K562 (cell line): Measurements from ENCODE around the gene INO80C. TPM values are rescaled to one million over a fixed set of nuclear protein-coding genes. Genes with fewer than 3 reads are reported as not detected.

ENCODE experiments used
- ATAC-seq: fragments of 200-7000 bp; cut with Tn5 transposase; 3 replicates; pipeline ENCODE4 v1.9.1; 2020; ENCODE audit warnings: moderate library complexity
- BruUV-seq: library from RNA; stranded (reverse); fragments of 400-500 nt; replicated peaks from 2 replicates; lab custom pipeline; 2021; lab: Mats Ljungman, UMichigan
- CTCF ChIA-PET: fragments of 300-600 bp; formaldehyde crosslinking; extraction: SDS; loops from one replicate; lab custom pipeline; 2021; ENCODE audit warnings: low intra/inter-chr PET ratio; lab: Yijun Ruan, JAX
- POLR2A ChIA-PET: fragments of 300-600, 350-650 bp; sonication (Branson Sonifier 250); formaldehyde crosslinking; extraction: SDS; loops from one replicate; lab custom pipeline; 2021; ENCODE audit warnings: antibody characterized with exemption, inconsistent platforms; lab: Yijun Ruan, JAX
- DNase-seq, 4 experiments: peaks; one replicate each; pipeline versions ENCODE4 v3.0.0 to v3.0.0-alpha.2; 2011 to 2018; ENCODE audit warnings: low spot score in 3 of 4, mixed read lengths in 3 of 4; ENCODE audit errors: extremely low read depth in 1 of 4
- FAIRE-seq: peaks from 2 replicates; lab custom pipeline; 2011; peaks lifted over from hg19 to GRCh38; lab: Jason Lieb, UNC
- H2AFZ ChIP-seq: 2 replicates; pipeline ENCODE4 v1.6.0; 2011; ENCODE audit warnings: low read depth, low read length, control low read depth, inconsistent platforms
- H3K27ac ChIP-seq: fragments of 200-600 bp; 3 replicates; pipeline ENCODE4 v1.8.0; 2011; ENCODE audit warnings: low read depth, mild to moderate bottlenecking, control low read depth, inconsistent platforms, low read length, moderate library complexity, mixed read lengths; ENCODE audit errors: extremely low read depth
- H3K27me3 ChIP-seq, 2 experiments: fragments of 300-600 bp in 1 of 2; 2 replicates in 1 of 2; 3 replicates in 1 of 2; pipeline versions ENCODE4 v1.6.0 to v1.8.0; 2011; ENCODE audit warnings: inconsistent platforms in 2 of 2, low read length in 2 of 2, mild to moderate bottlenecking in 1 of 2, mixed read lengths in 1 of 2, moderate library complexity in 1 of 2; ENCODE audit not compliant: control insufficient read depth in 2 of 2, insufficient read depth in 2 of 2
- H3K36me3 ChIP-seq: fragments of 300-600 bp; 3 replicates; pipeline ENCODE4 v1.8.0; 2011; ENCODE audit warnings: mild to moderate bottlenecking, low read length, inconsistent platforms; ENCODE audit not compliant: control insufficient read depth, insufficient read depth
- H3K4me1 ChIP-seq, 2 experiments: fragments of 200-600 bp in 1 of 2; replicated peaks in 1 of 2; 2 replicates in 1 of 2; 3 replicates in 1 of 2; pipeline versions ENCODE4 v1.5.1 to v1.8.0; 2011; ENCODE audit warnings: inconsistent platforms in 2 of 2, low read length in 2 of 2, mild to moderate bottlenecking in 1 of 2, mixed read lengths in 1 of 2, moderate library complexity in 1 of 2; ENCODE audit not compliant: control insufficient read depth in 2 of 2, insufficient read depth in 2 of 2
- H3K4me2 ChIP-seq: 2 replicates; pipeline ENCODE4 v1.6.1; 2011; ENCODE audit warnings: low read length, control low read depth, inconsistent platforms, mixed read lengths; ENCODE audit not compliant: insufficient read depth
- H3K4me3 ChIP-seq: fragments of 200-600 bp; sonication (generic), shearing (Covaris generic); 2 replicates; pipeline ENCODE4 v1.5.1; 2016; ENCODE audit warnings: control low read depth, inconsistent platforms
- H3K79me2 ChIP-seq: fragments of 200-600 bp; 3 replicates; pipeline ENCODE4 v1.8.0; 2011; ENCODE audit warnings: low read length, inconsistent platforms; ENCODE audit not compliant: control insufficient read depth, insufficient read depth
- H3K9ac ChIP-seq, 2 experiments: 2 replicates each; pipeline versions ENCODE4 v1.6.0 to v1.6.1; 2011; ENCODE audit warnings: low read depth in 2 of 2, low read length in 2 of 2, control low read depth in 1 of 2, inconsistent platforms in 1 of 2, mild to moderate bottlenecking in 1 of 2, mixed read lengths in 1 of 2; ENCODE audit not compliant: insufficient read depth in 1 of 2
- H3K9me1 ChIP-seq: one replicate; pipeline ENCODE4 v1.6.0; 2011; ENCODE audit warnings: inconsistent platforms, mild to moderate bottlenecking, low read length, moderate library complexity; ENCODE audit not compliant: control insufficient read depth, insufficient read depth
- H3K9me3 ChIP-seq: replicated peaks from 2 replicates; pipeline ENCODE4 v1.5.1; 2011; ENCODE audit warnings: low read depth, low read length, inconsistent platforms; ENCODE audit not compliant: control insufficient read depth, insufficient read depth
- H4K20me1 ChIP-seq: replicated peaks from 2 replicates; pipeline ENCODE4 v1.6.1; 2011; ENCODE audit warnings: low read length, inconsistent platforms, mixed read lengths; ENCODE audit not compliant: control insufficient read depth, insufficient read depth
- DPF2 ChIP-seq: fragments of 450-650 bp; IDR thresholded peaks from 2 replicates; pipeline ENCODE4 v1.6.1; 2016
- ILF3 ChIP-seq: fragments of 450-650 bp; IDR thresholded peaks from 2 replicates; pipeline ENCODE4 v1.6.1; 2018; ENCODE audit warnings: antibody characterized with exemption, mild to moderate bottlenecking, moderate library complexity, borderline replicate concordance
- LARP7 ChIP-seq: fragments of 450-650 bp; IDR thresholded peaks from 2 replicates; pipeline ENCODE4 v1.6.1; 2016
- NFIX ChIP-seq: fragments of 250-450 bp; sonication (Bioruptor Pico); IDR thresholded peaks from 2 replicates; pipeline ENCODE4 v1.4.0; 2020; ENCODE audit warnings: low read depth, mild to moderate bottlenecking, moderate library complexity
- ZC3H11A ChIP-seq: IDR thresholded peaks from 2 replicates; pipeline ENCODE4 v1.6.1; 2012; ENCODE audit warnings: low read depth, low read length, improper control_type of control experiment
- WGBS: fragments of 100-300 bp; shearing (Covaris generic); methylation state at CpG from one replicate; pipeline ENCODE4 v1.1.6; 2016; ENCODE audit warnings: low coverage, mixed read lengths; ENCODE audit not compliant: insufficient coverage; ENCODE audit errors: missing lambda C conversion rate; 5-methylcytosine and 5-hydroxymethylcytosine counted together
- in situ Hi-C: fragments of 300-500 bp; cut with MboI; formaldehyde crosslinking; loops from 4 replicates; pipeline ENCODE4 v1.15.0; 2018; ENCODE audit warnings: inconsistent platforms, mixed read lengths
- intact Hi-C: fragments of 100-400 bp; cut with micrococcal nuclease; formaldehyde crosslinking; loops from 2 replicates; pipeline ENCODE4 v1.14.2; 2022
- polyA plus RNA-seq, 8 experiments: library from polyadenylated mRNA; depleted of rRNA in 4 of 8; stranded (reverse) in 5 of 8; unstranded in 3 of 8; fragments of >200 nt; fragmentation: Nextera tagmentation in 2 of 8; fragmentation: Illumina TruSeq in 1 of 8; extraction: Ambion mirVana in 2 of 8; extraction: Trizol in 1 of 8; gene quantifications; 2 replicates each; pipeline versions ENCODE4 v1.2.1 to v1.2.3, GENCODE V29; 2011 to 2014; ENCODE audit warnings: inconsistent platforms in 1 of 8, missing spikeins in 1 of 8
- total RNA-seq, 7 experiments: library from RNA; depleted of rRNA in 6 of 7; stranded (reverse); fragments of >200 nt in 6 of 7; fragmentation: Illumina TruSeq in 2 of 7; extraction: Trizol in 2 of 7; gene quantifications; 2 replicates each; pipeline versions ENCODE4 v1.2.1 to v1.2.3, GENCODE V29; 2011 to 2021; ENCODE audit warnings: low replicate concordance in 1 of 7
- TF ChIP-seq, protein P1 (sequence below): sonication (generic); formaldehyde crosslinking; IDR thresholded peaks from 2 replicates; pipeline ENCODE4 v1.8.0; 2023; ENCODE audit warnings: mild to moderate bottlenecking, missing genetic modification reagents
- TF ChIP-seq, protein P2 (sequence below): fragments of 250-450 bp; sonication (Bioruptor Pico); IDR thresholded peaks from 2 replicates; pipeline ENCODE4 v1.4.0; 2020; ENCODE audit warnings: borderline replicate concordance
- TF ChIP-seq, protein P3 (sequence below): fragments of 450-650 bp; IDR thresholded peaks from 2 replicates; pipeline ENCODE4 v1.6.1; 2016; ENCODE audit warnings: mild to moderate bottlenecking, moderate library complexity

INO80C gene
- total and polyA plus RNA-seq, 9 of the 15 experiments (the other 6 are each of a cell fraction or from before 2014, with no cell fraction given) = 14.3 to 53.3 (median 46.6) TPM

DNA sequence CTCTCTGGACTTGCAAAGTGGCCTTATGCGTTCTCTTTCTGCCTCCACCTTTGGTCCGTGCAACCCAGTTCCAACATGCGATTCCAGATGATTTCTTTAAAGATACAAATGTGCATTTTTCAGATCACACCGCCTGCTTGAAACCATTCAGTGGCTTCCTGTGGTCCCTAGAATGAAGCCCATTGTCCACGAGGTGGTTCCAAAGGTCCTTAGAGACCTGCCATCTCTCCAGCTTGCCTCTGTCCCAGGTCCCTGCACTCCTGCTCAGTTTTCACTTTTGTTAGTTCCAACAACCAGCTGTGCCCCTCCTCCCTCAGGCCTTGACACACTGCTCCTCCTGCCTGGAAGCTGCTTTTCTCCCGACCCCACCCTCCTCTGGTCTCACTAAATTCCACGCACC lies 3.6 kb upstream of the INO80C start:
- Histone ChIP-seq H3K36me3 (no peaks in the 10 kb centered on the region), H3K27me3 (no peaks in the 10 kb centered on the region; a peak in 1 of 5 replicates), H3K9ac (no peak overlapping the region), H2AFZ (peak overlapping the region; percentile 80), H3K4me2 (peak overlapping the region; percentile 6; the same call in 1 of the 2 replicates), H3K79me2 (peaks cover 10% of the 10 kb centered on the region), H4K20me1 (no peaks in the 10 kb centered on the region), H3K4me1 (peaks cover 8 to 27% of the 10 kb centered on the region in 2 experiments), H3K9me1 (no peaks in the 10 kb centered on the region), H3K9me3 (no peaks in the 10 kb centered on the region), H3K27ac (no peak overlapping the region), H3K4me3 (no peak overlapping the region)
- intact Hi-C loops = no loop called here
- FAIRE-seq (no peak), DNase-seq (no peak), ATAC-seq (no peak)
- no TSS peak for BruUV-seq
- CTCF ChIA-PET = no interaction called here
- POLR2A ChIA-PET = interaction anchor here (0.7 kb wide), 1 partner anchor 13 kb away, joined by 3 read pairs; no protein-coding TSS in a partner anchor
- in situ Hi-C loops = no loop called here
- WGBS = 57% methylated on average over 7 of the region's 7 CpGs
- TF ChIP-seq DPF2 = no peak
- no peak for TF ChIP-seq ZC3H11A
- TF ChIP-seq LARP7 = no peak
- TF ChIP-seq, protein P1, sequence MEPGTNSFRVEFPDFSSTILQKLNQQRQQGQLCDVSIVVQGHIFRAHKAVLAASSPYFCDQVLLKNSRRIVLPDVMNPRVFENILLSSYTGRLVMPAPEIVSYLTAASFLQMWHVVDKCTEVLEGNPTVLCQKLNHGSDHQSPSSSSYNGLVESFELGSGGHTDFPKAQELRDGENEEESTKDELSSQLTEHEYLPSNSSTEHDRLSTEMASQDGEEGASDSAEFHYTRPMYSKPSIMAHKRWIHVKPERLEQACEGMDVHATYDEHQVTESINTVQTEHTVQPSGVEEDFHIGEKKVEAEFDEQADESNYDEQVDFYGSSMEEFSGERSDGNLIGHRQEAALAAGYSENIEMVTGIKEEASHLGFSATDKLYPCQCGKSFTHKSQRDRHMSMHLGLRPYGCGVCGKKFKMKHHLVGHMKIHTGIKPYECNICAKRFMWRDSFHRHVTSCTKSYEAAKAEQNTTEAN = no peak
- TF ChIP-seq, protein P2, sequence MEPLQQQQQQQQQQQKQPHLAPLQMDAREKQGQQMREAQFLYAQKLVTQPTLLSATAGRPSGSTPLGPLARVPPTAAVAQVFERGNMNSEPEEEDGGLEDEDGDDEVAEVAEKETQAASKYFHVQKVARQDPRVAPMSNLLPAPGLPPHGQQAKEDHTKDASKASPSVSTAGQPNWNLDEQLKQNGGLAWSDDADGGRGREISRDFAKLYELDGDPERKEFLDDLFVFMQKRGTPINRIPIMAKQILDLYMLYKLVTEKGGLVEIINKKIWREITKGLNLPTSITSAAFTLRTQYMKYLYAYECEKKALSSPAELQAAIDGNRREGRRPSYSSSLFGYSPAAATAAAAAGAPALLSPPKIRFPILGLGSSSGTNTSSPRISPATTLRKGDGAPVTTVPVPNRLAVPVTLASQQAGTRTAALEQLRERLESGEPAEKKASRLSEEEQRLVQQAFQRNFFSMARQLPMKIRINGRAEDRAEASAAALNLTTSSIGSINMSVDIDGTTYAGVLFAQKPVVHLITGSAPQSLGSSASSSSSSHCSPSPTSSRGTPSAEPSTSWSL (CRISPR knock-in tag) = no peak
- TF ChIP-seq ILF3 = no peak
- TF ChIP-seq, protein P3, sequence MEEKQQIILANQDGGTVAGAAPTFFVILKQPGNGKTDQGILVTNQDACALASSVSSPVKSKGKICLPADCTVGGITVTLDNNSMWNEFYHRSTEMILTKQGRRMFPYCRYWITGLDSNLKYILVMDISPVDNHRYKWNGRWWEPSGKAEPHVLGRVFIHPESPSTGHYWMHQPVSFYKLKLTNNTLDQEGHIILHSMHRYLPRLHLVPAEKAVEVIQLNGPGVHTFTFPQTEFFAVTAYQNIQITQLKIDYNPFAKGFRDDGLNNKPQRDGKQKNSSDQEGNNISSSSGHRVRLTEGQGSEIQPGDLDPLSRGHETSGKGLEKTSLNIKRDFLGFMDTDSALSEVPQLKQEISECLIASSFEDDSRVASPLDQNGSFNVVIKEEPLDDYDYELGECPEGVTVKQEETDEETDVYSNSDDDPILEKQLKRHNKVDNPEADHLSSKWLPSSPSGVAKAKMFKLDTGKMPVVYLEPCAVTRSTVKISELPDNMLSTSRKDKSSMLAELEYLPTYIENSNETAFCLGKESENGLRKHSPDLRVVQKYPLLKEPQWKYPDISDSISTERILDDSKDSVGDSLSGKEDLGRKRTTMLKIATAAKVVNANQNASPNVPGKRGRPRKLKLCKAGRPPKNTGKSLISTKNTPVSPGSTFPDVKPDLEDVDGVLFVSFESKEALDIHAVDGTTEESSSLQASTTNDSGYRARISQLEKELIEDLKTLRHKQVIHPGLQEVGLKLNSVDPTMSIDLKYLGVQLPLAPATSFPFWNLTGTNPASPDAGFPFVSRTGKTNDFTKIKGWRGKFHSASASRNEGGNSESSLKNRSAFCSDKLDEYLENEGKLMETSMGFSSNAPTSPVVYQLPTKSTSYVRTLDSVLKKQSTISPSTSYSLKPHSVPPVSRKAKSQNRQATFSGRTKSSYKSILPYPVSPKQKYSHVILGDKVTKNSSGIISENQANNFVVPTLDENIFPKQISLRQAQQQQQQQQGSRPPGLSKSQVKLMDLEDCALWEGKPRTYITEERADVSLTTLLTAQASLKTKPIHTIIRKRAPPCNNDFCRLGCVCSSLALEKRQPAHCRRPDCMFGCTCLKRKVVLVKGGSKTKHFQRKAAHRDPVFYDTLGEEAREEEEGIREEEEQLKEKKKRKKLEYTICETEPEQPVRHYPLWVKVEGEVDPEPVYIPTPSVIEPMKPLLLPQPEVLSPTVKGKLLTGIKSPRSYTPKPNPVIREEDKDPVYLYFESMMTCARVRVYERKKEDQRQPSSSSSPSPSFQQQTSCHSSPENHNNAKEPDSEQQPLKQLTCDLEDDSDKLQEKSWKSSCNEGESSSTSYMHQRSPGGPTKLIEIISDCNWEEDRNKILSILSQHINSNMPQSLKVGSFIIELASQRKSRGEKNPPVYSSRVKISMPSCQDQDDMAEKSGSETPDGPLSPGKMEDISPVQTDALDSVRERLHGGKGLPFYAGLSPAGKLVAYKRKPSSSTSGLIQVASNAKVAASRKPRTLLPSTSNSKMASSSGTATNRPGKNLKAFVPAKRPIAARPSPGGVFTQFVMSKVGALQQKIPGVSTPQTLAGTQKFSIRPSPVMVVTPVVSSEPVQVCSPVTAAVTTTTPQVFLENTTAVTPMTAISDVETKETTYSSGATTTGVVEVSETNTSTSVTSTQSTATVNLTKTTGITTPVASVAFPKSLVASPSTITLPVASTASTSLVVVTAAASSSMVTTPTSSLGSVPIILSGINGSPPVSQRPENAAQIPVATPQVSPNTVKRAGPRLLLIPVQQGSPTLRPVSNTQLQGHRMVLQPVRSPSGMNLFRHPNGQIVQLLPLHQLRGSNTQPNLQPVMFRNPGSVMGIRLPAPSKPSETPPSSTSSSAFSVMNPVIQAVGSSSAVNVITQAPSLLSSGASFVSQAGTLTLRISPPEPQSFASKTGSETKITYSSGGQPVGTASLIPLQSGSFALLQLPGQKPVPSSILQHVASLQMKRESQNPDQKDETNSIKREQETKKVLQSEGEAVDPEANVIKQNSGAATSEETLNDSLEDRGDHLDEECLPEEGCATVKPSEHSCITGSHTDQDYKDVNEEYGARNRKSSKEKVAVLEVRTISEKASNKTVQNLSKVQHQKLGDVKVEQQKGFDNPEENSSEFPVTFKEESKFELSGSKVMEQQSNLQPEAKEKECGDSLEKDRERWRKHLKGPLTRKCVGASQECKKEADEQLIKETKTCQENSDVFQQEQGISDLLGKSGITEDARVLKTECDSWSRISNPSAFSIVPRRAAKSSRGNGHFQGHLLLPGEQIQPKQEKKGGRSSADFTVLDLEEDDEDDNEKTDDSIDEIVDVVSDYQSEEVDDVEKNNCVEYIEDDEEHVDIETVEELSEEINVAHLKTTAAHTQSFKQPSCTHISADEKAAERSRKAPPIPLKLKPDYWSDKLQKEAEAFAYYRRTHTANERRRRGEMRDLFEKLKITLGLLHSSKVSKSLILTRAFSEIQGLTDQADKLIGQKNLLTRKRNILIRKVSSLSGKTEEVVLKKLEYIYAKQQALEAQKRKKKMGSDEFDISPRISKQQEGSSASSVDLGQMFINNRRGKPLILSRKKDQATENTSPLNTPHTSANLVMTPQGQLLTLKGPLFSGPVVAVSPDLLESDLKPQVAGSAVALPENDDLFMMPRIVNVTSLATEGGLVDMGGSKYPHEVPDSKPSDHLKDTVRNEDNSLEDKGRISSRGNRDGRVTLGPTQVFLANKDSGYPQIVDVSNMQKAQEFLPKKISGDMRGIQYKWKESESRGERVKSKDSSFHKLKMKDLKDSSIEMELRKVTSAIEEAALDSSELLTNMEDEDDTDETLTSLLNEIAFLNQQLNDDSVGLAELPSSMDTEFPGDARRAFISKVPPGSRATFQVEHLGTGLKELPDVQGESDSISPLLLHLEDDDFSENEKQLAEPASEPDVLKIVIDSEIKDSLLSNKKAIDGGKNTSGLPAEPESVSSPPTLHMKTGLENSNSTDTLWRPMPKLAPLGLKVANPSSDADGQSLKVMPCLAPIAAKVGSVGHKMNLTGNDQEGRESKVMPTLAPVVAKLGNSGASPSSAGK = no peak
- TF ChIP-seq NFIX (CRISPR knock-in tag) = no peak
